DMS79 (cell line): ENCODE results near the gene PPL.
"Not testable (repeated sequence)": the region's sequence is repeated elsewhere in the genome, so short reads cannot be mapped to it uniquely, and the experiment has no call there.

Experiments
- DNase-seq: peaks from one replicate; lab custom pipeline; 2025; lab: John Stamatoyannopoulos, UW

The PPL gene, protein sequence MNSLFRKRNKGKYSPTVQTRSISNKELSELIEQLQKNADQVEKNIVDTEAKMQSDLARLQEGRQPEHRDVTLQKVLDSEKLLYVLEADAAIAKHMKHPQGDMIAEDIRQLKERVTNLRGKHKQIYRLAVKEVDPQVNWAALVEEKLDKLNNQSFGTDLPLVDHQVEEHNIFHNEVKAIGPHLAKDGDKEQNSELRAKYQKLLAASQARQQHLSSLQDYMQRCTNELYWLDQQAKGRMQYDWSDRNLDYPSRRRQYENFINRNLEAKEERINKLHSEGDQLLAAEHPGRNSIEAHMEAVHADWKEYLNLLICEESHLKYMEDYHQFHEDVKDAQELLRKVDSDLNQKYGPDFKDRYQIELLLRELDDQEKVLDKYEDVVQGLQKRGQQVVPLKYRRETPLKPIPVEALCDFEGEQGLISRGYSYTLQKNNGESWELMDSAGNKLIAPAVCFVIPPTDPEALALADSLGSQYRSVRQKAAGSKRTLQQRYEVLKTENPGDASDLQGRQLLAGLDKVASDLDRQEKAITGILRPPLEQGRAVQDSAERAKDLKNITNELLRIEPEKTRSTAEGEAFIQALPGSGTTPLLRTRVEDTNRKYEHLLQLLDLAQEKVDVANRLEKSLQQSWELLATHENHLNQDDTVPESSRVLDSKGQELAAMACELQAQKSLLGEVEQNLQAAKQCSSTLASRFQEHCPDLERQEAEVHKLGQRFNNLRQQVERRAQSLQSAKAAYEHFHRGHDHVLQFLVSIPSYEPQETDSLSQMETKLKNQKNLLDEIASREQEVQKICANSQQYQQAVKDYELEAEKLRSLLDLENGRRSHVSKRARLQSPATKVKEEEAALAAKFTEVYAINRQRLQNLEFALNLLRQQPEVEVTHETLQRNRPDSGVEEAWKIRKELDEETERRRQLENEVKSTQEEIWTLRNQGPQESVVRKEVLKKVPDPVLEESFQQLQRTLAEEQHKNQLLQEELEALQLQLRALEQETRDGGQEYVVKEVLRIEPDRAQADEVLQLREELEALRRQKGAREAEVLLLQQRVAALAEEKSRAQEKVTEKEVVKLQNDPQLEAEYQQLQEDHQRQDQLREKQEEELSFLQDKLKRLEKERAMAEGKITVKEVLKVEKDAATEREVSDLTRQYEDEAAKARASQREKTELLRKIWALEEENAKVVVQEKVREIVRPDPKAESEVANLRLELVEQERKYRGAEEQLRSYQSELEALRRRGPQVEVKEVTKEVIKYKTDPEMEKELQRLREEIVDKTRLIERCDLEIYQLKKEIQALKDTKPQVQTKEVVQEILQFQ (N-terminal part only)

DNA sequence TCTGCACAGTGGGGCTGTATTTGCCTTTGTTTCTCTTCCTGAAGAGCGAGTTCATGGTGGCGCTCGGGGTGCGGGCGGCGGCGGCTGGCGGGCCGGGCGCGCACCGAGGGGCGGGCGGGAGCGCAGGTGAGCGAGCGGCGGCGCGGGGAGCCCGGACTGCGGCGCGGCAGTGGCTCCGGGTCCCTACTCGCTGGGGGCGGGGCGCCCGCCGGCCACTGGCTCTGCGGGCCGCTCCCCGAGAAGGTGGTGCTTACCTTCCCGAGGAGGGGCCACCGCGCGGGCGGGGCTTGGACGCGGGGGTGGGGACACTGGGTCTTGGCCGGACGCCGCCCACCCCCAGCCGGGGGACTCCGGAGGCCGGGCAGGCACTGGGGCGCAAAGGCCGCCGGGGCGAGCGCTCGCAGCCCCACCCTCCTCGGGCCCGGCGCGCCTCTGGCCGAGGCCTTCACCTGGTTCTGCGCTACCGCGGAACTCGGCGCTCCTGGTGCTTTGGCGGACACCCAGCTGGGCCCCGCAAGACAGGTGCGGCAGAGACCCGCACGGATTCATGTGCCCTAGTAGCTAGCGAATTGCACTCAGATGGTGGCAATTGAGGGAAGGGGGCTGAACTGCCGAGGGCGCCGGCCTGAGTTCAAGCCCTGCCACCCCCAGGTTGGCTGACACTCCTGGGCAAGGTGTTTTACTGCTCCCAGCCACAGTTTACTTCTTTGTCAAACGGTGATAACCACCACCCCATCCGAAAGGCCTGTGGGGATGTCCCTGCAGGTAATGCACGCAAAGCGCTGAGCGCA lies at the start of gene PPL:
TSS of gene PPL (minus strand) at position 158 of the 791 bp plus-strand sequence. CDS start at position 55, 103 bp downstream.
- peak; percentile 80 for DNase-seq

DNA sequence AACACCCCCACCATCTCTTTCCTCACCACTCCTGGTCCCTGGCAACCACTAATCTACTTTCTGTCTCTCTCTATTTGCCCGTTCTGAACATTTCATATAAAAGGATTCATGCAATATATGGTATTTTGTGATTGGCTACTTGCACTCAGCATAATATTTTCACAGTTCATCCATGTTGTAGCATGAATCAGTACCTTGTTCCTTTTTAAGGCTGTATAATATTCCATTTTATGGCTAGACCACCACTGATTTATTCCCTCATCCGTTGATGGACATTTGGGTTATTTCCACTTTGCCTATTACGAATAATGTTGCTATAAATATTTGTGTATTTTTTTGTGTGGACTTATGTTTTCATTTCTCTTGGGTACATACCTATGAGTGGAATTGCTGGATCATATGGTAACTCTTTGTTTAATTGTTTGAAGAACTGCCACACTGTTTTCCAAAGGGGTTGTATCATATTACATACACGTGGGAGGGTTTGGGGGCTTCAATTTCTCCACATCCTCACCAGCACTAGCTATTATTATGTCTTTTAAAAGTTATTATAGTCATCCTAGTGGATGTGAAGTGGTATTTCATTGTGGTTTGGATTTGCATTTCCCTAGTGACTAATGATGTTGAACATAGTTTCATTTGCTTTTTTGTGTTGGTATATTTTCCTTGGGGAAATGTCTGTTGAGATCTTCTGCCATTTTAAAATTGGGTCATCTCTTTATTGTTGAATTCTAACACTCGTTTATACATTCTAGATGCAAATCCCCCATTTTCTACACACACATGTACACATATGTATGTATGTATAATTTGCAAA lies 47.4 kb upstream of the PPL start:
- no peak for DNase-seq

GRCh38 chr16:4982056-4982867 lies 45.3 kb upstream of the PPL start:
- no peak for DNase-seq

- DNase-seq: no peak
Observed at GRCh38 chr16:4981473-4981872, 44.5 kb upstream of the PPL start.

DNA sequence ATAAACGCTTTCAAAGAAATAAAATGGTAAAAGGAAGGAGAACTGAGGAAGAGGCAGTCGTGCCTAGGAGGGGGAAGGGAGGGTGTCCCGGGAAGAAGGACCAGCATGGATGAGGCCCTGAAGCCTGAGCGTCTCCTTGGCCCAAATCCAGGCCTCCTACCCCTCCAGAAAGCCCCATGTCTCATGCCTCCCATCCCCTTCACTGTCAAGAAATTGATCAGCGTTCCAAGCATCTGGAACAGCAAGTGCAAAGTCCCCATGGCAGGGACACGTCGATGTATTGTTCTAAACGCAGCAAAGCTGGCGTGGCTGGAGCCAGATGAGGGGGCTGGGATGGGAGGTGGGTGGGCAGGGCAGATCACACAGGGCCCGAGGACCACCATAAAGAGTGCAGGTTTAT lies 43.7 kb upstream of the PPL start:
- DNase-seq: no peak

- DNase-seq: no peak
Observed at GRCh38 chr16:4979736-4980660, 43.0 kb upstream of the PPL start.

DNA sequence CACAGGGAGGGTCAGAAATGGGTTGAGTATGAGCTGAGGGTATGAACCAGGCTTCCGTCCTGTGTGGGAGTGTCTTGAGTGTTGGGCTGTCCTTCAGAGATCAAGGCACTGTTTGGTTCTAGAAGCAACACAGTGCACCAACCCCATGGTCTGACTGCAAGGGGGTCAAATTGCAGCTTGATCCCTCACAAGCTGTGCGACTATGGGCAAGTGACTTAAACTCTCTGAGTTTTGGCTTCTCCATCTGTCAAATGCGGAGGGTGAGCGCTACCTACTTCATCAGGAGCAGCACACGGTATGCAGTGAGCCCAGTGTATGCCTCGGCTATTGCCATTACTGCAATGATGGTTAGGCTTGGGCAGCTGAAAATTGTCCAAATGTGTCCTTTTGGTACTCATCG lies 42.2 kb upstream of the PPL start:
- no peak for DNase-seq

GRCh38 chr16:4976611-4977145 lies 39.7 kb upstream of the PPL start:
- DNase-seq: no peak

DNA sequence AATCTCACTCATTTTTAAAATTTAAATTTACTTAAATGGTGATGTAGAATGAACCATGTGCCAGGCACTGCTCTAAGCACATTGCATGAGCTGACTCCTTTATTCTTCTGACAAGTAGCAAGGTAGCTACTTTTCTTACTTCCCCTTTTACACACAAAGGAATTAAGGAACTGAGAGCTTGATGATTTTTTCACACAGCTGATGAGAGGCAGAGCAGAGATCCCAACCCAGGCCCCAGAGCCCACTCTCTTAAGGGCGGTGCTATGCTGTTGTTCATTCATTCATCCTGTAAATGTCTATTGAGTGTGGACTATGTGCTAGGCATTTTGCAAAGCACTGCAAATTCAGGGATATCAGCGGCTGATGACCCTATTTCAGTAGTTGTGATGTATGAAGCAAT lies 39.1 kb upstream of the PPL start:
- no peak for DNase-seq

GRCh38 chr16:4972938-4973587 lies 36.1 kb upstream of the PPL start:
- no peak for DNase-seq

DNA sequence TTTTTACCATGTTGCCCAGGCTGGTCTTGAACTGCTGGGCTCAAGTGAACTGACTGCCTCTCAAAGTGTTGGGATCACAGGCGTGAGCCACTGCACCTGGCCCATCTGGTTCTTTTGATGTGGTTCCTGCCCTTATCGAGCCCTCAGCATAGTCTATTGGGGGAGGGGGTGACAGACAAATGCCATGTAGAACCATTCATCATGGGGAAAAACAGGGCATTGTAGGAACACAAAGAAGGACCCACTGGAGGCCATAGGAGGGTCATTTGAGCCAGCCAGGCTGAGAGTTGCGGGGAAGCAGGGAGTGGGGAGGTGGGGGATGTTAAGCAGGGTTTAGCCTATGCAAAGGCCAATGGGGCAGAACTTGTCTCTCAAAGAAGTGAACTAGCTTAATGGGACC lies 33.1 kb upstream of the PPL start:
- no peak for DNase-seq

DNA sequence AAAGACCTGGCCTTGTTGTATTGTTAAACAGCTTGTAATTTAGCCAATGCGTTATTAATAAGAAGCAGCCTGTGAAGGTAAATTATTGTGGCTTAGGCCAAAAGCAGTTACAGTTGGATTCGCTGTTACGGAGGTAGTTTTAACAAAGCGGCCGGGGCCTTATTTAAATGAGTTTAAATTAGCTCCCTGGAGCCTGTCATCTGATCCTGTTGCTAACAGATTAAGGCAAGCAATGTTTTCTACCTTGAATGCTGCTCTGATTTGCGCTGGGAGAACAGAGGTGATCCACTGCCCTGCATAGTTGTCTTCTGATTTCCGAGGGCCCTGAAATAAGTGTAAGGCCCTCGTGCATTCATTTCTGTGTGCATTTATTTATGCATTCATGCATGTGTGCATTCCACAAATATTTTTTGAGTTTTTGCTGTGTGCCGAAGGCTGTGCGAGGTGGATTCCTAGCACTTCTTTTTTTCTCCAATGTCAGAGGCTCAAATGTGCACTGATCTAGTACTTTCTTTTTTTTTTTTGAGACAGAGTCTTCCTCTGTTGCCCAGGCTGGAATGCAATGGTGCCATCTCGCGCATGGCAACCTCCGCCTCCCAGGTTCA lies 32.0 kb upstream of the PPL start:
- DNase-seq: no peak

DNA sequence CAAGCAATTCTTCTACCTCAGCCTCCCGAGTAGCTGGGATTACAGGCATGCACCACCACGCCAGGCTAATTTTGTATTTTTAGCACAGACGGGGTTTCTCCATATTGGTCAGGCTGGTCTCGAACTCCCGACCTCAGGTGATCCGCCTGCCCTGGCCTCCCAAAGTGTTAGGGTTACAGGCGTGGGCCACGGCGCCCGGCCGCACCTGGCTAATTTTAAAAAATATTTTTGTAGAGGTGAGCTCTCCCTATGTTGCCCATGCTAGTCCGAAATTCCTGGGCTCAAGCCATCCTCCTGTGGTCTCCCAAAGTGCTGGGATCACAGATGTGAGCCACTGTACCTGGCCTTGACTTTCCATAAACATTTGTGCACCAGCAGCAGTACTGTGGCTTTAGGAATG lies 31.3 kb upstream of the PPL start:
- DNase-seq: not testable (repeated sequence)

GRCh38 chr16:4966736-4967453 lies 29.9 kb upstream of the PPL start:
- no peak for DNase-seq

- DNase-seq: not testable (repeated sequence)
Observed at GRCh38 chr16:4963527-4963926, 26.6 kb upstream of the PPL start.

DNA sequence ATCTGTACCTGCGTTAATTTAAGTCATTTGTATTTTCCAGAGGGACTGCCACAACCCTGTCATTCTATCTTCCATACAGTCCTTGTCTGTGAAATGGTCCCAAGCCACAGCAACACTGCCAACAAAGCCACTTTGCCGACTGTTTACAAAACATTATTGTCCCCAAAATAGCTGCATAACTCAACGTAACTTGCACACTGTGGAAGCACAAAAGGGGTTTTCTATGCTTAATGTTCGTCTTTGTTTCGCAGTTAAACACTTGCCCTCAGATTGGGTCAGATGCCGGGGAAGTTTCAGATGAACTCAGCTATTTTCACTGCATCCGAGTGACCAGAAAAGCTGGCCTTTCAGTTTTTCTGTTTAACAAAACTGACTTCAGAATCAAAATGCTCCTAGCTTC lies 25.8 kb upstream of the PPL start:
- DNase-seq: no peak

DNA sequence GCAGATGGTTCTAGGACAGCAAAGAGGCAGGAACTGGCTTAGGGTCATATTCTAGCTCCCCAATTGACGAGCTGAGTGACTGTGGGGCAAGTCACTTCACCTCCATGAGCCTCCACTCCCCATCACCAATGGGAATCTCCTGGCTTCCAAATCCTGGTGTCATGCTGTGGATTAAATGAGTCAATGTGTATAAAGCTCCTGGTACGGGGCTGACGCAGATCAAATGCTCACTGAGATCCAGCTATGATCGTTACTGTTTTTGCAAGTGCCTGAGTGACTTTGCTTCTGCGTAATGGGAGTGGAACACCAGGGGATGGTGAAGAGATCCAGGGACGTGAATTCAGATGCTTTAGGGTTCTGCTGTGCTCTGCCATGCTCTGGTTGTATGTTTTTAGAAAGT lies 23.6 kb upstream of the PPL start:
- no peak for DNase-seq
